A549 (cell line): ENCODE results near the gene TMLHE. TPM values are rescaled to one million over a fixed set of nuclear protein-coding genes. Genes with fewer than 3 reads are reported as not detected.
A peak's percentile ranks its signal among the peaks of the same experiment; 100 is the strongest.

Experiments
- ATAC-seq, 2 experiments: fragments of 200-7000 bp in 1 of 2; fragments of >200 bp in 1 of 2; cut with Nextera tagmentation in 1 of 2; cut with Tn5 transposase in 1 of 2; 3 replicates each; pipeline versions ENCODE4 v1.8.0 to v1.9.1; 2018 to 2020; ENCODE audit warnings: mild to moderate bottlenecking in 1 of 2, moderate library complexity in 1 of 2
- CTCF ChIA-PET: fragments of 300-600 bp; sonication (Branson Sonifier 250); formaldehyde crosslinking; extraction: SDS; loops from one replicate; lab custom pipeline; 2021; ENCODE audit warnings: antibody characterized with exemption, inconsistent platforms; lab: Yijun Ruan, JAX
- POLR2A ChIA-PET: fragments of 350-600 bp; formaldehyde crosslinking; extraction: SDS; loops from one replicate; lab custom pipeline; 2021; ENCODE audit warnings: antibody characterized with exemption, inconsistent platforms; lab: Yijun Ruan, JAX
- DNase-seq, 2 experiments: peaks; one replicate each; pipeline versions ENCODE4 v3.0.0 to v3.0.0-alpha.2; 2011 to 2016; ENCODE audit warnings: low read depth in 1 of 2, low spot score in 1 of 2
- FAIRE-seq: peaks from 2 replicates; lab custom pipeline; 2011; peaks lifted over from hg19 to GRCh38; lab: Jason Lieb, UNC
- H3K27ac ChIP-seq, 2 experiments: fragments of >200 bp; sonication (Bioruptor Twin); formaldehyde crosslinking; 3 replicates each; pipeline ENCODE4 v1.5.1; 2016 to 2017
- H3K4me1 ChIP-seq: fragments of >200 bp; sonication (Bioruptor Twin); formaldehyde crosslinking; 3 replicates; pipeline ENCODE4 v1.6.1; 2016
- H3K4me2 ChIP-seq: fragments of >200 bp; sonication (Bioruptor Twin); formaldehyde crosslinking; 3 replicates; pipeline ENCODE4 v1.6.1; 2016
- H3K4me3 ChIP-seq: fragments of >200 bp; sonication (Bioruptor Twin); formaldehyde crosslinking; 3 replicates; pipeline ENCODE4 v1.5.1; 2016
- H3K9me3 ChIP-seq: fragments of >200 bp; sonication (Bioruptor Twin); formaldehyde crosslinking; 3 replicates; pipeline ENCODE4 v1.6.1; 2016
- BHLHE40 ChIP-seq: IDR thresholded peaks from 2 replicates; pipeline ENCODE4 v1.6.1; 2012; ENCODE audit warnings: low read depth, low read length, inconsistent platforms
- CBX8 ChIP-seq: fragments of 200-600 bp; sonication (generic); IDR thresholded peaks from 2 replicates; pipeline ENCODE4 v1.6.1; 2016
- CEBPB ChIP-seq, 2 experiments: fragments of >200 bp in 1 of 2; sonication (Bioruptor Twin) in 1 of 2; formaldehyde crosslinking in 1 of 2; IDR thresholded peaks; 2 replicates each; pipeline ENCODE4 v1.6.1; 2012 to 2016
- EHF ChIP-seq: fragments of 250-450 bp; sonication (Bioruptor Pico); IDR thresholded peaks from 2 replicates; pipeline ENCODE4 v1.5.0; 2020; ENCODE audit warnings: mild to moderate bottlenecking
- EHMT2 ChIP-seq: fragments of 200-600 bp; sonication (generic); IDR thresholded peaks from 2 replicates; pipeline ENCODE4 v1.6.1; 2016; ENCODE audit warnings: antibody characterized with exemption, low read depth, mild to moderate bottlenecking, moderate library complexity
- EP300 ChIP-seq, 2 experiments: fragments of >200 bp; sonication (Bioruptor Twin); formaldehyde crosslinking; IDR thresholded peaks; 2 replicates in 1 of 2; 3 replicates in 1 of 2; pipeline ENCODE4 v1.6.1; 2016 to 2017
- ESRRA ChIP-seq: fragments of 150-350 bp; IDR thresholded peaks from 2 replicates; pipeline ENCODE4 v1.6.1; 2014; ENCODE audit warnings: mild to moderate bottlenecking, low read length, borderline replicate concordance
- FOXS1 ChIP-seq: fragments of 250-450 bp; sonication (Bioruptor Pico); IDR thresholded peaks from 2 replicates; pipeline ENCODE4 v1.5.0; 2020; ENCODE audit warnings: mild to moderate bottlenecking, moderate library complexity
- HOXA7 ChIP-seq: fragments of 250-450 bp; sonication (Bioruptor Pico); IDR thresholded peaks from 2 replicates; pipeline ENCODE4 v1.5.0; 2020; ENCODE audit warnings: mild to moderate bottlenecking, moderate library complexity
- HOXB13 ChIP-seq: fragments of 250-450 bp; sonication (Bioruptor Pico); IDR thresholded peaks from 2 replicates; pipeline ENCODE4 v1.5.0; 2020; ENCODE audit warnings: low read depth, mild to moderate bottlenecking, moderate library complexity
- JUNB ChIP-seq: fragments of >200 bp; sonication (Bioruptor Twin); formaldehyde crosslinking; IDR thresholded peaks from 2 replicates; pipeline ENCODE4 v1.6.1; 2016
- KDM1A ChIP-seq: fragments of 200-600 bp; sonication (generic); IDR thresholded peaks from 2 replicates; pipeline ENCODE4 v1.6.1; 2016; ENCODE audit warnings: low read depth, mild to moderate bottlenecking
- KDM5A ChIP-seq: fragments of 200-600 bp; sonication (generic); IDR thresholded peaks from 2 replicates; pipeline ENCODE4 v1.6.1; 2016; ENCODE audit warnings: antibody characterized with exemption, mild to moderate bottlenecking
- MAFK ChIP-seq: fragments of 450-650 bp; IDR thresholded peaks from 2 replicates; pipeline ENCODE4 v1.6.1; 2014; ENCODE audit not compliant: partially characterized antibody
- MAZ ChIP-seq: fragments of 150-350 bp; IDR thresholded peaks from 2 replicates; pipeline ENCODE4 v1.6.1; 2014; ENCODE audit warnings: antibody characterized with exemption, low read depth, low read length, borderline replicate concordance
- MYC ChIP-seq: IDR thresholded peaks from 2 replicates; pipeline ENCODE4 v1.6.1; 2012; ENCODE audit warnings: mild to moderate bottlenecking, inconsistent platforms, low read length, improper control_type of control experiment, borderline replicate concordance
- PHF8 ChIP-seq: fragments of 200-600 bp; sonication (generic); IDR thresholded peaks from 2 replicates; pipeline ENCODE4 v1.6.1; 2016; ENCODE audit warnings: low read depth, mild to moderate bottlenecking, antibody characterized with exemption, moderate library complexity, borderline replicate concordance
- RCOR1 ChIP-seq: fragments of 150-350 bp; IDR thresholded peaks from 2 replicates; pipeline ENCODE4 v1.6.1; 2014; ENCODE audit warnings: antibody characterized with exemption, low read length, low read depth
- SREBF2 ChIP-seq: fragments of 450-650 bp; IDR thresholded peaks from 2 replicates; pipeline ENCODE4 v1.6.1; 2014; ENCODE audit warnings: mild to moderate bottlenecking, moderate library complexity
- TFCP2L1 ChIP-seq: fragments of 250-450 bp; sonication (Bioruptor Pico); IDR thresholded peaks from 2 replicates; pipeline ENCODE4 v1.5.0; 2021; ENCODE audit warnings: mild to moderate bottlenecking
- ZC3H11A ChIP-seq: fragments of 450-650 bp; IDR thresholded peaks from 2 replicates; pipeline ENCODE4 v1.6.1; 2014; ENCODE audit warnings: antibody characterized with exemption, mild to moderate bottlenecking
- ZFP36 ChIP-seq: fragments of 450-650 bp; IDR thresholded peaks from 2 replicates; pipeline ENCODE4 v1.6.1; 2014; ENCODE audit warnings: borderline replicate concordance; ENCODE audit not compliant: partially characterized antibody
- ZNF302 ChIP-seq: fragments of 250-450 bp; sonication (Bioruptor Pico); IDR thresholded peaks from 2 replicates; pipeline ENCODE4 v1.9.0; 2021; ENCODE audit warnings: inconsistent platforms, mild to moderate bottlenecking, moderate library complexity
- WGBS: methylation state at CpG from one replicate; pipeline ENCODE4 v1.1.6; 2017; ENCODE audit errors: missing lambda C conversion rate; 5-methylcytosine and 5-hydroxymethylcytosine counted together
- polyA plus RNA-seq, 4 experiments: library from polyadenylated mRNA; depleted of rRNA in 3 of 4; stranded (reverse); fragments of >200 nt; fragmentation: RNase III in 1 of 4; extraction: RNeasy Plus Mini Kit Qiagen cat#74134 plus additional on column Dnase treatment in 1 of 4; gene quantifications; 2 replicates in 3 of 4; 3 replicates in 1 of 4; pipeline ENCODE4 v1.2.3, GENCODE V29; 2011 to 2017
- TF ChIP-seq, protein P1 (sequence below): IDR thresholded peaks from 2 replicates; pipeline ENCODE4 v1.6.1; 2012; ENCODE audit warnings: low read depth, borderline replicate concordance
- TF ChIP-seq, protein P2 (sequence below): fragments of 450-650 bp; IDR thresholded peaks from 2 replicates; pipeline ENCODE4 v1.6.1; 2014; ENCODE audit warnings: antibody characterized with exemption
- TF ChIP-seq, protein P3 (sequence below): fragments of >200 bp; sonication (Bioruptor Twin); formaldehyde crosslinking; IDR thresholded peaks from 3 replicates; pipeline ENCODE4 v1.6.1; 2016
- TF ChIP-seq, protein P4 (sequence below): fragments of 150-350 bp; IDR thresholded peaks from 2 replicates; pipeline ENCODE4 v1.6.1; 2014; ENCODE audit warnings: low read depth, mild to moderate bottlenecking, low read length
- TF ChIP-seq, protein P5 (sequence below): fragments of >200 bp; sonication (Bioruptor Twin); formaldehyde crosslinking; IDR thresholded peaks from 2 replicates; pipeline ENCODE4 v1.6.1; 2016

The TMLHE gene
- polyA plus RNA-seq, 2 of the 4 experiments (the other 2 are of a cell fraction), result 10.7 to 23.5 TPM

DNA sequence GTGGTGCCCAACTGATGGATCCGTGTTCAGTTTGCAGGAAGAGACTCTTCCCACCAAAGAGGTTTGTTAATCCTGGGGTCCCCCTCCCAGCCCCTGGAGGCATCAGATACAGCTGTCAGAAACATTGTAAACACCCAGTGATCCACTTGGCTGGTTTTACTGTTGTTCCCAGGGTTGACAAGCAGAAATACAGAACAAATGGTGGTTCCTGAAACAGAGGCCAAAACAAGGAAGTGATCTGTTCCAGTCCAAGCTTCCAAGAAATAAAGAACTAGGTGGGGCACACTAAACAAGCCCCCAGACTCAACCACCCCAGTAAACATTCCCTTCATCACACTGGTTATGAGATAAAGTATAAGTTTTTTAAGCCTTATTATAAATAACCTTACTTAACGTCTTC, 1.4 kb downstream of the TMLHE start:
- no peak for DNase-seq
- TF ChIP-seq, protein P1, sequence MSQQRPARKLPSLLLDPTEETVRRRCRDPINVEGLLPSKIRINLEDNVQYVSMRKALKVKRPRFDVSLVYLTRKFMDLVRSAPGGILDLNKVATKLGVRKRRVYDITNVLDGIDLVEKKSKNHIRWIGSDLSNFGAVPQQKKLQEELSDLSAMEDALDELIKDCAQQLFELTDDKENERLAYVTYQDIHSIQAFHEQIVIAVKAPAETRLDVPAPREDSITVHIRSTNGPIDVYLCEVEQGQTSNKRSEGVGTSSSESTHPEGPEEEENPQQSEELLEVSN, result no peak
- no peak for TF ChIP-seq KDM5A
- no peak for TF ChIP-seq HOXA7 (CRISPR knock-in tag)
- Histone ChIP-seq H3K4me1 (no peaks in the 10 kb centered on the region; the same call in 2 of the 3 replicates), H3K4me3 (no peak overlapping the region), H3K9me3 (no peaks in the 10 kb centered on the region), H3K4me2 (peak overlapping the region; percentile 78), H3K27ac (no peak overlapping the region)
- FAIRE-seq, result no peak
- WGBS, result 47% methylated on average over 1 of the region's 2 CpGs
- ChIA-PET CTCF (no interaction called here), POLR2A (no interaction called here)
- no peak for ATAC-seq

DNA sequence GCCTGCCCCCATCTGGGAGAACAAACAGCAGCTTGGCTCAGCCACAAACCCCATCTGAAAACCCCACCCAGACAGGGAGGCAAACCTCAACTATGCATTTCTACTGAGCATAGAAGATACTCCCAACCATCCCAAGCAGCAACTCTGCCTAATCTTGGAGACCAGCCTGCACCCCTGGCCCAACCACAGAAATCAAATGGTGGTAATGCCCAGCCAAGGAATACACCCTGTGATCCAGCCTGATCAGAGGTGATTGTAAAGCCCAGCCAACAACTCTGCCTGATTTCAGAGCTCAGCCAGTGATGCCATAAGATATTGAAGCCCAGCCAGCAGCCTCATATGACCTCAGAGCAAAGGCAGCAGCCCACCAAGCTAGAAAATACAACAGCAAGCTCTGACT, 19.8 kb downstream of the TMLHE start:
- no peaks in the 10 kb centered on the region for H3K4me1 ChIP-seq
- no peak overlapping the region for H3K4me2 ChIP-seq
- FAIRE-seq, result no peak
- no peak for DNase-seq
- H3K9me3 ChIP-seq, result 0 out of 3 replicates have a peak, but pooled peaks cover 6% of the 10 kb centered on the region
- no peak overlapping the region for H3K4me3 ChIP-seq
- POLR2A ChIA-PET, result no interaction called here
- TF ChIP-seq ZNF302 (CRISPR knock-in tag), result no peak
- TF ChIP-seq, protein P1, result no peak
- TF ChIP-seq MAFK, result no peak
- TF ChIP-seq EHMT2, result no peak
- no peak for TF ChIP-seq EP300 (IDR thresholded peaks at IDR 0.05)
- TF ChIP-seq BHLHE40, result no peak
- no peak for TF ChIP-seq RCOR1
- TF ChIP-seq JUNB, result no peak
- TF ChIP-seq SREBF2, result no peak
- TF ChIP-seq EHF (CRISPR knock-in tag), result no peak
- CTCF ChIA-PET, result no interaction called here
- no peak for ATAC-seq
- H3K27ac ChIP-seq, result no peak overlapping the region

DNA sequence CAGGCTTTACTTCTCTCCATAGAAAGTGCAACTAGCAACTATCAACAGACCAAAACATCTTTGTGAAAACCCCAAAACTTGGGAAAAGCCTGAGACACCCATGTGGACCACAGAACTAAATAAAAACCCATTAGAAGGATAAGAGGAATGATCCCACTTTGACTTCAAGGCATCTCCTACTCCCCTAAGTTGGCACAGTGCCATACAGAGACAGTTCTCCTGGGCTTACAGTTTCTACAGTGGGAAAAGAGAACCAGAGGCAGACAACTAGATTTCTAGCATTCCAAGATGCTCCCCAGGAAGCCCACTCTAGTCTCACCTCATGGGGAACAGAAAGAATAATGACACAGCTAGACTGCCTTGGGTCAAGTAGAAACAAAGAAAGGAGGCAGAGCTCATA, 20.4 kb downstream of the TMLHE start:
- DNase-seq (no peak), ATAC-seq (no peak), FAIRE-seq (no peak)
- no peak overlapping the region for H3K4me2 ChIP-seq
- H3K4me3 ChIP-seq, result no peak overlapping the region
- no peaks in the 10 kb centered on the region for H3K4me1 ChIP-seq
- H3K27ac ChIP-seq, result no peak overlapping the region
- TF ChIP-seq FOXS1 (CRISPR knock-in tag), result no peak
- no peak for TF ChIP-seq MYC
- TF ChIP-seq TFCP2L1, result no peak
- TF ChIP-seq JUNB, result no peak
- no peak for TF ChIP-seq CEBPB (IDR thresholded peaks at IDR 0.05)
- no peak for TF ChIP-seq ZC3H11A
- TF ChIP-seq, protein P2, sequence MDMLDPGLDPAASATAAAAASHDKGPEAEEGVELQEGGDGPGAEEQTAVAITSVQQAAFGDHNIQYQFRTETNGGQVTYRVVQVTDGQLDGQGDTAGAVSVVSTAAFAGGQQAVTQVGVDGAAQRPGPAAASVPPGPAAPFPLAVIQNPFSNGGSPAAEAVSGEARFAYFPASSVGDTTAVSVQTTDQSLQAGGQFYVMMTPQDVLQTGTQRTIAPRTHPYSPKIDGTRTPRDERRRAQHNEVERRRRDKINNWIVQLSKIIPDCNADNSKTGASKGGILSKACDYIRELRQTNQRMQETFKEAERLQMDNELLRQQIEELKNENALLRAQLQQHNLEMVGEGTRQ, result no peak
- TF ChIP-seq MAFK, result no peak
- no peak for TF ChIP-seq BHLHE40
- no peak for TF ChIP-seq ESRRA
- TF ChIP-seq, protein P3, sequence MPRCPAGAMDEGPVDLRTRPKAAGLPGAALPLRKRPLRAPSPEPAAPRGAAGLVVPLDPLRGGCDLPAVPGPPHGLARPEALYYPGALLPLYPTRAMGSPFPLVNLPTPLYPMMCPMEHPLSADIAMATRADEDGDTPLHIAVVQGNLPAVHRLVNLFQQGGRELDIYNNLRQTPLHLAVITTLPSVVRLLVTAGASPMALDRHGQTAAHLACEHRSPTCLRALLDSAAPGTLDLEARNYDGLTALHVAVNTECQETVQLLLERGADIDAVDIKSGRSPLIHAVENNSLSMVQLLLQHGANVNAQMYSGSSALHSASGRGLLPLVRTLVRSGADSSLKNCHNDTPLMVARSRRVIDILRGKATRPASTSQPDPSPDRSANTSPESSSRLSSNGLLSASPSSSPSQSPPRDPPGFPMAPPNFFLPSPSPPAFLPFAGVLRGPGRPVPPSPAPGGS, result no peak
- no peak for TF ChIP-seq ZFP36
- TF ChIP-seq, protein P4, sequence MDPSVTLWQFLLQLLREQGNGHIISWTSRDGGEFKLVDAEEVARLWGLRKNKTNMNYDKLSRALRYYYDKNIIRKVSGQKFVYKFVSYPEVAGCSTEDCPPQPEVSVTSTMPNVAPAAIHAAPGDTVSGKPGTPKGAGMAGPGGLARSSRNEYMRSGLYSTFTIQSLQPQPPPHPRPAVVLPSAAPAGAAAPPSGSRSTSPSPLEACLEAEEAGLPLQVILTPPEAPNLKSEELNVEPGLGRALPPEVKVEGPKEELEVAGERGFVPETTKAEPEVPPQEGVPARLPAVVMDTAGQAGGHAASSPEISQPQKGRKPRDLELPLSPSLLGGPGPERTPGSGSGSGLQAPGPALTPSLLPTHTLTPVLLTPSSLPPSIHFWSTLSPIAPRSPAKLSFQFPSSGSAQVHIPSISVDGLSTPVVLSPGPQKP, result no peak
- no peak for TF ChIP-seq PHF8
- no peak for TF ChIP-seq MAZ
- no peak for TF ChIP-seq CBX8
- no peak for TF ChIP-seq HOXB13 (CRISPR knock-in tag)
- TF ChIP-seq, protein P5, sequence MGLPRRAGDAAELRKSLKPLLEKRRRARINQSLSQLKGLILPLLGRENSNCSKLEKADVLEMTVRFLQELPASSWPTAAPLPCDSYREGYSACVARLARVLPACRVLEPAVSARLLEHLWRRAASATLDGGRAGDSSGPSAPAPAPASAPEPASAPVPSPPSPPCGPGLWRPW, result no peak
- TF ChIP-seq KDM1A, result no peak
- TF ChIP-seq EP300 (IDR thresholded peaks at IDR 0.05), result no peak
- H3K9me3 ChIP-seq, result 0 out of 3 replicates have a peak, but pooled peaks cover 6% of the 10 kb centered on the region
- ChIA-PET CTCF (no interaction called here), POLR2A (no interaction called here)
